Mucosa of descending colon (tissue), 3 donors: ENCODE measurements around the gene CHD8. TPM values are rescaled to one million over a fixed set of nuclear protein-coding genes. Genes with fewer than 3 reads are reported as not detected.
"Not testable (repeated sequence)": the region's sequence is repeated elsewhere in the genome, so short reads cannot be mapped to it uniquely, and the experiment has no call there.

Experiments
- ATAC-seq: fragments of 200-7000 bp; cut with Tn5 transposase; one replicate; pipeline ENCODE4 v1.9.1; 2020; ENCODE audit warnings: mild to moderate bottlenecking, moderate library complexity
- DNase-seq, 3 donors: peaks; one replicate each; pipeline ENCODE4 v3.0.0-alpha.2; 2020
- H3K36me3 ChIP-seq: fragments of 200-600 bp; one replicate; pipeline ENCODE4 v1.8.0; 2021; ENCODE audit warnings: low read depth, mild to moderate bottlenecking
- H3K4me1 ChIP-seq: fragments of 200-600 bp; one replicate; pipeline ENCODE4 v1.8.0; 2021; ENCODE audit warnings: low read depth, mild to moderate bottlenecking
- H3K4me3 ChIP-seq: fragments of 200-600 bp; one replicate; pipeline ENCODE4 v1.8.0; 2021; ENCODE audit warnings: mild to moderate bottlenecking
- H3K9me3 ChIP-seq: fragments of 200-600 bp; one replicate; pipeline ENCODE4 v1.8.0; 2021; ENCODE audit warnings: mild to moderate bottlenecking
- CTCF ChIP-seq: fragments of 200-600 bp; IDR thresholded peaks from one replicate; pipeline ENCODE4 v1.8.0; 2022; ENCODE audit warnings: antibody characterized with exemption, mild to moderate bottlenecking
- intact Hi-C, 2 donors: fragments of 100-400 bp; cut with DNase I in 1 of 2; cut with micrococcal nuclease in 1 of 2; formaldehyde crosslinking; loops; one replicate each; pipeline versions ENCODE4 v1.11.0 to v1.11.1; 2022; cut with DNase I, micrococcal nuclease
- total RNA-seq, 3 donors: library from RNA; stranded (reverse); fragmentation: NEBNext Ultra II Directional in 2 of 3; extraction: Animal tissue kit (Norgen Biotek cat#: 25700) in 2 of 3; gene quantifications; one replicate each; pipeline versions ENCODE4 v1.2.1 to v1.2.4, GENCODE V29; 2021 to 2023
- donor health status: DM: no; HTN: no; CAD: no; lungs with moderate emphysema.
- donor health status: DM: no; HTN: no; CAD: no.
- donor health status: DM: no; HTN: yes; CAD: no.

CHD8 gene
- total RNA-seq, 3 donors from 2014 or later, result 54.3 to 69.1 (median 60.5) TPM

- no peak for ATAC-seq
- no peak for TF ChIP-seq CTCF
- Histone ChIP-seq H3K9me3 (no peaks in the 10 kb centered on the region), H3K36me3 (no peaks in the 10 kb centered on the region), H3K4me3 (no peak overlapping the region), H3K4me1 (peaks cover 14% of the 10 kb centered on the region)
- no peak for DNase-seq
- intact Hi-C loops, result no loop called here
Measured at GRCh38 chr14:21379338-21379737, 76.6 kb downstream of the CHD8 start.

GRCh38 chr14:21373980-21374379 is 81.9 kb downstream of the CHD8 start:
- no peak for ATAC-seq
- intact Hi-C loops, result no loop called here
- no peak overlapping the region for H3K4me3 ChIP-seq
- no peak for DNase-seq
- no peaks in the 10 kb centered on the region for H3K9me3 ChIP-seq
- TF ChIP-seq CTCF, result no peak
- H3K4me1 ChIP-seq, result no peaks in the 10 kb centered on the region
- H3K36me3 ChIP-seq, result no peaks in the 10 kb centered on the region

GRCh38 chr14:21372814-21373213 is 83.1 kb downstream of the CHD8 start:
- H3K4me1 ChIP-seq, DNase-seq, H3K9me3 ChIP-seq, H3K36me3 ChIP-seq, ATAC-seq, H3K4me3 ChIP-seq, intact Hi-C loops: not testable (repeated sequence)

- Histone ChIP-seq H3K4me1 (no peaks in the 10 kb centered on the region), H3K4me3 (no peak overlapping the region), H3K9me3 (no peaks in the 10 kb centered on the region), H3K36me3 (peaks cover 10% of the 10 kb centered on the region)
- intact Hi-C loops, result no loop called here
- no peak for ATAC-seq
- no peak for DNase-seq
- no peak for TF ChIP-seq CTCF
Measured at GRCh38 chr14:21369949-21370679, 85.8 kb downstream of the CHD8 start.

GRCh38 chr14:21367582-21368144 is 88.3 kb downstream of the CHD8 start:
- ATAC-seq, result no peak
- intact Hi-C loops, result no loop called here
- no peak overlapping the region for H3K4me3 ChIP-seq
- DNase-seq, result no peak
- no peaks in the 10 kb centered on the region for H3K4me1 ChIP-seq
- no peaks in the 10 kb centered on the region for H3K9me3 ChIP-seq
- TF ChIP-seq CTCF, result no peak
- peaks cover 18% of the 10 kb centered on the region for H3K36me3 ChIP-seq

GRCh38 chr14:21356511-21356910 is 99.4 kb downstream of the CHD8 start:
- H3K4me3 ChIP-seq, result no peak overlapping the region
- ATAC-seq (no peak), DNase-seq (no peak)
- H3K36me3 ChIP-seq, result no peaks in the 10 kb centered on the region
- TF ChIP-seq CTCF, result no peak
- intact Hi-C loops, result no loop called here
- H3K9me3 ChIP-seq, result no peaks in the 10 kb centered on the region
- no peaks in the 10 kb centered on the region for H3K4me1 ChIP-seq
